ENCODE results near the gene YIPF1.
"Not testable (repeated sequence)": the region's sequence is repeated elsewhere in the genome, so short reads cannot be mapped to it uniquely, and the experiment has no call there.

- not testable (repeated sequence) for TF ChIP-seq CTCF, POLR2A (IDR thresholded peaks at IDR 0.05)
These were observed 7.7 kb downstream of the YIPF1 start for GRCh38 chr1:53881853-53882252.
